ENCODE data around the gene GABRG3.

GRCh38 chr15:27123808-27124207 lies 152.8 kb downstream of the GABRG3 start:
- TF ChIP-seq YY1 (IDR thresholded peaks at IDR 0.05; ENCODE audit: insufficient read depth, insufficient read length) (no peak), ZNF274 (IDR thresholded peaks at IDR 0.05; ENCODE audit: low read depth, low read length) (no peak)
